ENCODE measurements around the gene OTOF.

OTOF gene

DNA sequence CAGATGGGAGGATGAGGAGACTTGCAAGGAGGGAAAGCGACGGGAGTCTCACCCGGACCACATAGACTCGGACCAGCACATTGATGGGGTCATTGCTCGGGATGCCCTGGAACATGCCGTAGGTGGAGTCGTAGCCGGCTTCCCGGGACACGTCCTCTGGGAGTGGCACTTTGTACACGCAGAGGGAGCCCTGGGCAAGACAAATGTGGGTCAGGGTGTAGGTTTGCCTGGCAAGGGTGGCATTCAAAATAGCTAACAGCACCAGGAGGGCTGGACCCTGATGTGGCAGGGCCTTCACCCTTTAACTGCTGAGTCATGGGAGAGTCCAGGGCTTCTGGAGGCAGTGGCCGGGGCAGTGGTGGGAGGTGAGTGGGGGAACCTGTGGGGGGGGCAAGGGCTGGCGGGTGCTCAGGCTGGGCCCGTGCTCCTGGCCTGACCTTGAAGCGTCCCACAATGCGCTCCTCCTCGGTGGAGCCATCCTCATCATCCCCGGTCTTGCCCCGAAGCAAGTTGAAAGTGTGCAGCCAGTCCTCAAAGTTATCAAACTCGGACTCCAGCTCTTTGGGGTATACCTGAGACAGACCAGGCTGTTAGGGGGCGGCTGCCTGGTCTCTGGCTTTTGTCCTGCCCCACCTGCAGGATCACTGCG is 11.1 kb downstream of the OTOF start:
- no peak for DNase-seq (ENCODE audit: low read depth in 2 of 3, low spot score in 1 of 3)

DNA sequence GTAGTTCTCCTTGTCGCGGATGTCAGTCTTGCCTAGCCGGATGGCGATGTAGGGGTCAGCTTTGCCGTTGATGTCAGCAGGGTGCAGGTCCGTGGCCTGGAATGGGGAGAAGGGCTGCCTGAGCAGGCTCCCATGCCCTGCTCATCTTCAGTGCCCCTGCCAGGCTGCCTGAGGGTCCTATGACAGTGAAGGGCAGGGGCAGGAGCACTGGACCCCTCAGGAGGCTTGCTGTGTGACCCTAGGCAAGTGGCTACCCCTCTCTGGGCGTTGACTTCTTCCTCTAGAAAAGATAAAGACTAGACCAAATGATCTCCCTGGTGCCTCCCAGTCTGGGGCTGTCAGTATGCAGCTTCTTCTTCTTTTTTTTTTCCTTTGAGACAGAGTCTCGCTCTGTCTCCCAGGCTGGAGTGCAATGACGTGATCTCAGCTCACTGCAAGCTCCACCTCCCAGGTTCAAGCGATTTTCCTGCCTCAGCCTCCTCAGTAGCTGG is 11.9 kb downstream of the OTOF start:
- no peak for DNase-seq (ENCODE audit: low read depth in 2 of 3, low spot score in 1 of 3)

DNA sequence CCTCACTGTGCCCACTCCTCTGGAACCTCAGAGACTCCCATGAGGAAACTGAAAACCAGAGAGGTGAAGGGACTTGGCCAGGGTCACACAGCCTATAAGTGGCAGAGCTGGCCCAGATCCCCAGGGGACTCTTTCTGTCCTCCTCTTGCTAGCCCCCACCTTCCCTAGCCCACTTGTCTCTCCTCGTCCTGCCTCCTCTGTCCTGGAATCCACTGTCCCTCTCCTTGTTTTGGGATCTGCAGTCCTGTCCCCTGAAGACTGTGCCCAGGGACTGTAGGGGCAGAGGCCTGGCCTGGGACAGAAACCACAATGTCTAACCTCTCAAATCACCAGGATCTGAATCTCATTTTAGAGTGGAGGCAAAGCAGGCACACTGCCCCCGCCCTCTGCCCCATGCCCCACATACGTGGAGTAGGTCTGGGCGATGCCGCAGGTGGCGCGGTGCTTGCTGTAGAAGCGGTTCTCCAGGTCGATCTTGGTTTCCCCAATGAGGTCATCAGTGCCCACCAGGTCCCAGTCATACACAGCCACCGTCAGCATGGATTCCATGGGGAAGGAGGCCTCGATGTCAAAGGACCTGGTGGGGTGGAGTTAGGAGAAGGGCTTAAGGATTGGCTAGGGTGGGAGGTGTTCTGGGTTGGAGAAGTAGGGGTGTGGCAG is 12.5 kb downstream of the OTOF start:
- DNase-seq (ENCODE audit: low read depth in 2 of 3, low spot score in 1 of 3), result no peak

DNA sequence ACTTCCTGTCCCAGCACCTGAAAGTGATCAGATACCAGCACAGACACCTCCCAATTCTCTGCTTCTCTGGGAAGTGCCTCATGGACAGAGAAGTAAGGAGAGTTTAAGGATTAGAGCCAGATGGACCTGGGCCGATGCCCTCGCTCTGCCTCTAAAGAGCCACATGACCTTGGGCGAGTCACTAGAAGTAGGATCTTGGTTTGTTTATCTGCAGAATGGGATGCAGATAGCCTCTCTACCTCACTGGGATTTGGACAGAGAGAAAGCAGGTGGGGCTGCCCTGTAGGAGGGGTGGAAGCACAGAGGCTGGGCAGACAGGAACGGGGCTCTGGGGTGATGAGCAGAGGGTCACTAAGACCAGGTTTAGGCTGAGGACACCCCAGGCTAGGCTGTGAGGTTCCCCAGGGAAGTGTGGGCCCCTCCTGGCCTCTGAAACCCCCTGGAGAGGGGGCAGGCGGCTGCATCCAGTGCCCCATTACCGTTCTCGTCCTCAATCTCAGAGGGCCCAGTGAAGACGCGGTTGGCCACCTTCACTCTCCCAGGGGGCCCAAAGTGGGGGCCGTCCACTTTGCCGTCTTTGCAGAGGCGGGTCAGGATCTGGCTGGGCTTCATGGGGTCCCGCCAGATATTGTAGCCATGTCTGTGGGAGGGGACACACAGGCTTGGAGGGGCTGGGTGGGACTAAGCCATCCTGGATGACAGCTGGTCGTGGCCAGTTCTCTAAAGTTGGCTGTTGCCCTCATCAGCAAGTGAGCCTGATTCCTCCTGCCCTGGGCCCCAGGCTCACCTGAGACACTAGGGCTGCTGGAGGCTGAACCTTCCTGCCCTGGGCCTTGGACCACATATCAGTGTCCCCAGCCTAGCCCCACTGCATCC is 13.3 kb downstream of the OTOF start:
- DNase-seq (ENCODE audit: low read depth in 2 of 3, low spot score in 1 of 3), result no peak

DNA sequence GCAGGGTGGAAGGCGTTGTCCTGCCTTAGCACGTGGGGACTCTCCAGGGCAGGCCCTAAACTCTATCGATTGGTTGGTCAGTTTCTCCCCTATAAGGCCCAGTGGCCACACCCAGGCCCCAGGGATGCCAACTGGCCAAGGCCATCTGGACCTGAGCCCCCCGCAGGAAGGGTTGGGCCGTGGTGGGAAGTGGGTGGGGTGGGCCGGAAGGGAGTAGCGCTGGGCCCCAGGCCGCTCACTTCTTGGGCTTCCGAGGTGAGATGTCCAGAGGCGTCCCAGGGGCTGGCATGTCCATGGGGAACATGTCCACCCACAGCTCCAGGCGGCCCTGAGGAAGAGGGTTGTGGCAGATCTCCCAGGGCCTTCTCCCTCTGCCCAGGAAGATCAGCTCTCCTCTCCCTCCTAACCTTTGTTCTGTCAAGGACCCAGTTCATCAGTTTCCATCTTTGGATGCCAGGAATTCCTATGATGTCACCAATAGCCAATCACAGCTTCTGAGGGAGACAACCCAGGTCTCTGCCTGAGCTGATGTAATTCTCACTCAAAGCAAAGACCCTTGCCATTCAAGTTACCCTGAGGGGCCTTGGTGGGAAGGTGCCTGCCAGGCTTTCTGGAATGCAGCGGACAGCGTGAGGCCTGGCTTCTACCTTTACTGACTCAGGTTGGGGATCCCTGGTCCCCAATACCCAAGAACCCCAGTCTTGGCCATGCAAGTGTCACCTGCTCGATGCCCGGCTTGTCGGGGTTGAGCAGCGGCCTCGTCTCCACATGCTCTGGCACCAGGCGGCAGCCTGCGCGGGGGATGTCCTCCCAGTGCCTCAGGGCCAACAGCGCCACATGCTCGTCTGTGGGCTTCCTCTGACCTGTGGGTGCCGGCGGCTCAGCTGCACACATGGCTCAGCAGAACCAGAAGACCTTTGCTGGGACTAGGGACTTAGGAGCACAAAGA is 14.4 kb downstream of the OTOF start:
- no peak for DNase-seq (ENCODE audit: low read depth in 2 of 3, low spot score in 1 of 3)

DNA sequence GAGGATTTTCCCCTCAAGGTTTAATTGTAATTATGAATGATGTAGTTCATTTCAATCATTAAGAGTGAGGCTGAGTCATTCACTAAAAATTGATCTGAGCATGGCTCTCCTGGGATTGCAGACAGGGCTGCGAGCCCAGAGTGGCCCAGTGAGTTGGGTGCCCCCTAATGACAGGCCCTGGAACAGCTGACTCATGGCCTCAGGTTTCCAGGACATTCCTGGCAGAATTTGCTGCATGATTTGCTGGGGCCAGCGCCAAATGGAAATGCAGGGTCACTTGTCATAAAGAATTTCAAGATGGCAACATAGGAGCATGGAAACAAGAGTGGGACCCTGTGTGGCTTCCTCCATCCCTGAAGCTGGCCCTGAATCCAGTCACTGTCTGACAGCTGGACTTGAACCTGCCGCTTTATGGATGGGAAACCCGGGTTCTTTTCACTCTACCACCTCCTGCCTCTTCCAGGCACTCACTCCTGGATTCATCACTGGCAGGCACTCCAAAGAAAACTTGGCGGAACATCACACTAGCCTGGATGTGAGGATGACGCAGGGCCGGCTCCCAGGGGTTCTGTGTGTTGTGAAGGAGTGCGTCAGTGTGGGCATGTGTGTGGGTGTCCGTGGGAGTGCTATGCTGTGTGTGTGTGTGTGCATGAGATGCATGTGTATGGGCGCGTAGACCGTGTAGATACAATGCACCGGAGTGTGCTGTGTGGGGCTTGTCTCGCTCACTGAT is 15.2 kb downstream of the OTOF start:
- DNase-seq (ENCODE audit: low read depth in 2 of 3, low spot score in 1 of 3), result no peak

DNA sequence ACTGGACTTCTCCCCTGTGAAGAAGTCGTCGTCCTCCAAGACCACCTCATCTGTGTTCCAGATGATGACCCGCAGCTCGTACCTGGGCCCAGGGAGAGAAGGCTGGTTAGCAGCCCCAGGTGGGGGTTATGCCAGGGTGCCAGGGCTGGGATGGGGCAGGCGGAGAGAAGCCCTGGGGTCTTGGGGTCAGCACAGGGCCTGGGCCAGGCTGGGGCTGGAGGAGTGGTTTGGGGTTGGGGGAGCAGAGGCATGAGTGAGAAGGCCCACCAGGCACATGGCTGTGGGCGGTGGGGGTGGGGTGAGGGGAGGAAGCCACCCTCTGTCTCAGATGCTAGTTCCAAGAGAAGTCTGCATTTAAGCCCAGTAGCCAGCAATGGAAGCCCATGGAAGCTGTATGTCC is 15.8 kb downstream of the OTOF start:
- DNase-seq (ENCODE audit: low read depth in 2 of 3, low spot score in 1 of 3), result no peak

DNA sequence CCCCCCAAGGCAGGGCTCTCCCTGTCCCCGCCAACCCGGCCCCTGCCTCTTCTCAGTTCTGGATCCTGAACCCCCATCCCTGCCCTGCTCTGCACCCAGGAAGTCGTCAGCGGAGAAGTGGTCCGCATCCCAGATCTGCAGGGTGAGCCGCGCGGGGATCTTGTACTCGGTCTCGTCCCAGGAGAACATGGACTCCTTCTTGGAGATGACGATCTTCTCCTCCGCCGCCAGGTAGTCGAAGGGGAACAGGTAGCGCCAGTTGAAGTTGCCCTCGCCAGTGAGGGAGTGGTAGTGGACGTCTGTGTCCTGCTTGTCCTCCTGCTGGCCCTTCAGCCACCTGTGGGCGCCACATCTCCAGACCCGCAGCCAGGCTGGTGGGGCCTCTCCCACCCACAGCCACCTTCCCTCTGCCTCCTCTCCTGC is 16.3 kb downstream of the OTOF start:
- DNase-seq (ENCODE audit: low read depth in 2 of 3, low spot score in 1 of 3), result no peak

DNA sequence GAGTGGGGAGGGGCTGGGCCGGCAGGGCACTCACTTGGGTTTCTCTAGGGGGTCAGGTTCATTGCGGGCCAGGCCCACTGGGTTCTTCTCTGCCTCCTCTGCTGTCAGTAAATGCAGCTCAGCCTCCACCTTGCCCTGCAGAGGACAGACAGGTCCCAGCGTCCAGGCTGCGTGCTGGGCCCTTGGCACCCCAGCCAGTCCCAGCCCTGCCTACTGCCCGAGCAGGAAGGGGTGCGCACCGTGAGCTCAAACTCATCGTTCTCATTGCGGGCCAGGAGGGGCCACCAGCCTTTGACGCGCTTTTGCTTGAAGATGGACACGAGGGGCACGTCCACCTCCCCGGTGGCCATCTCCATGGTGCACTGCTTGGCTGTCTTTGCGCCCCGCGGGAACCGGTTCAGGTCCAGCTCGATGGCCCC is 17.3 kb downstream of the OTOF start:
- DNase-seq (ENCODE audit: low read depth in 2 of 3, low spot score in 1 of 3), result no peak

DNA sequence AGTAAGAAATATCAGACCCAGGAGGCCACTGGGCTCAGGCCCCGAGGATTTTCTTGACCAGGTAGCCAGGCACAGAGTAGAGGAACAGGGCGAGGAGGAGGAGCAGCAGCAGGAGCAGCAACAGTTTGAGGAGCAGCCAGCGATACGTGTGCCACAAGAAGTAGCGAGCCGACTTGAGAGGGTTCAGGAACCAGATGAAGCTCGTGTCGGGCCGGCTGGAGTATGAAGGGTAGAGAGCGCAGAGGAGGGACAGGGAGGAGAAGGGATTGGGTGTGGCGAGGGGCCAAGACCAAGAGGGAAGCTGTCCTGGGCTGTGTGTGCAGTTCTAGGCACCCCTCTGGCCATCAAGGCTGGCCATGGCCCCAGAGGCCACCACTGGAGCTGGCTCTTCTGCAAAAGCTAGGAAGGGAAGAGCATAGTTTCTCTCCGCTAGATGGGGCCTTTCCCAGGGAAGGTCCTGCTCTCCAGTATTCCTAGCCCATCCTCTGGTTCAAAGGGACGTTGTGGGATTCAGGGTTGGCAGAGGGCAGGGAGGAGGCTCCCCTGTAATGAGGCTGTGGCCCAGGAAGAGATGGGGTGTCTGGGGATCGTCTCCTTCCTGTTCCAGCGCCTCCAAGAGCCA is 17.8 kb downstream of the OTOF start:
- no peak for DNase-seq (ENCODE audit: low read depth in 2 of 3, low spot score in 1 of 3)

DNA sequence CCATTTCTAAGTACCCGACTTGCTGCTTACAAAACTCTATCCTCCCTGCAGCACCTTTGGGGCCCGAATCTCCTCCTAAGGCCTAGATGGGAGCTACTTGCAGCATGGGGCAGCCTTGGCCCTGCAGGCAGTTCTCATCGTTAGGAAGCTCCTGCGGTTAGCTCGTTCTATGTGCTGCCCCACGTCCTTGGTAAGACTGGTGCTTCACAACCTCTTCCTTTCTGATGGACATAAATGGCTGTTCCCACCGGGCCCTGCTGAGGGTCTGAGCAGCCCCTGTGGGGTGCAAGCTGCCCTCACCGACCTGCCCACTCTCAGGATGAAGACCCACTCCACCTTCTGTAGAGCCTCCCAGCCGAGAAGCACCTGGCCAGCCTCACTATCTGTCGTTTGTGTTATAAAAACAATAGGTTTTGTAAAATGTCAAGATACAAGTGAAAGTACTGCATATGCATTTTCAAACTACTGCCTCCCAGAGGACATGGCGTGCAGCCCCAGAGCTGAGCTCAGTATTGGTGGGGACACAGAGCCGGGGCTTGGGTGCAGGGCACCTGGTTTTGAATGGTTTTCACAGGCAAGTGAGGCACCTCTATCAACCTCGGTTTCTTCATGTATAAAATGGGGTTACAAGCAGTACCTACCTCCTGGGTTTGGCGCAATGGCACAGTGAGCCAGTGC is 19.4 kb downstream of the OTOF start:
- DNase-seq (ENCODE audit: low read depth in 2 of 3, low spot score in 1 of 3), result no peak

DNA sequence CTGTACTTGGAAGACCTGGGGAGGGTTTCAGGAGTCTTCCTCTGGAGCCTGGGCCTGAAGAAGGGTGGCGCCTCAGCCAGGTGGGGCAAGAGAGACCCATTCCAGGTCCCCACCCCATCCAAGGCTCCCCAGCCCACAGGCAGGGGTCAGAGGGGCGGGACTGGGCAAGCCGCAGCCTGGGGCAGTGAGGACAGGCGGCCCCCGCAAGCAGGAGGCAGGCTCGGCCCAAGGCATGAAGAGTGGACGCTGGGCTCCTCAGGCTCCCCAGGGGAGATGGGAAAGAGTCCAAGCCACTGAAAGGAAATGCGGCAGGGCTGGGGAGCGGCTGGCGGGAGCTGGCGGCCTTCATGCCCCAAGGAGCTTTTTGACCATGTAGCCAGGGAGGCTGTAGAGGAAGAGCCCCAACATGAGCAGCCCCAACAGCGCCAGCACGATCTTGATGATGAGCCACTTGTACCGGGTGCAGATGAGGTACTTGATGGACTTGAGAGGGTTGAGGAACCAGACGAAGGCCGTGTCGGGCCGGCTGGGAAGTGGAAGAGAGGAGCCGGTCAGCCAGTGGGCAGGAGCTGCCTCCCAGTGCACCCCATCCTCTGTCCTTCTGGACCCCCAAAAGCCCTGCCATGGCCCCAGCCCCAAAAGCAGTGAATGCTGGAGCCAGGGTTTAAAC is 20.1 kb downstream of the OTOF start:
- DNase-seq (ENCODE audit: low read depth in 2 of 3, low spot score in 1 of 3), result no peak

DNA sequence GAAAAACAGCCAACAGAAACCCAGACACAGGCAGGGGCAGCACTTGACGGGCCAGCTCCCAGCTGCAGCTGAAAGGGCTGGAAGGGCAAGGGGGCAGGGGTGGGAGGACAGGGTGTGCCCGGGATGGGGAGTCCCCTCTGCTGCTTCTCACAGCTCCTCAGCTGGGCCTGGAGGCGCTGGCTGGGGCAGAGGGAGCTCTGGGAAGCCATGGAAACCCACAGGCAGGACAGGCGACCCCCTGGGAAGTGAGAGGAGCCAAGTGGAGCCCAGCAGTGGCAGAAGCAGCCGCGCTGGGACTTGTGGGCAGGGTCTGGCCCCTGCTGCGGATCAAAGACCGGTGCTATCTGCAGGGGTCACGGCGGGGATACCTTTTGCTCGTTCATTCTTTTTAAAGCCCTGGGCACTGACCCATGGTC is 20.7 kb downstream of the OTOF start:
- DNase-seq (ENCODE audit: low read depth in 2 of 3, low spot score in 1 of 3), result no peak

DNA sequence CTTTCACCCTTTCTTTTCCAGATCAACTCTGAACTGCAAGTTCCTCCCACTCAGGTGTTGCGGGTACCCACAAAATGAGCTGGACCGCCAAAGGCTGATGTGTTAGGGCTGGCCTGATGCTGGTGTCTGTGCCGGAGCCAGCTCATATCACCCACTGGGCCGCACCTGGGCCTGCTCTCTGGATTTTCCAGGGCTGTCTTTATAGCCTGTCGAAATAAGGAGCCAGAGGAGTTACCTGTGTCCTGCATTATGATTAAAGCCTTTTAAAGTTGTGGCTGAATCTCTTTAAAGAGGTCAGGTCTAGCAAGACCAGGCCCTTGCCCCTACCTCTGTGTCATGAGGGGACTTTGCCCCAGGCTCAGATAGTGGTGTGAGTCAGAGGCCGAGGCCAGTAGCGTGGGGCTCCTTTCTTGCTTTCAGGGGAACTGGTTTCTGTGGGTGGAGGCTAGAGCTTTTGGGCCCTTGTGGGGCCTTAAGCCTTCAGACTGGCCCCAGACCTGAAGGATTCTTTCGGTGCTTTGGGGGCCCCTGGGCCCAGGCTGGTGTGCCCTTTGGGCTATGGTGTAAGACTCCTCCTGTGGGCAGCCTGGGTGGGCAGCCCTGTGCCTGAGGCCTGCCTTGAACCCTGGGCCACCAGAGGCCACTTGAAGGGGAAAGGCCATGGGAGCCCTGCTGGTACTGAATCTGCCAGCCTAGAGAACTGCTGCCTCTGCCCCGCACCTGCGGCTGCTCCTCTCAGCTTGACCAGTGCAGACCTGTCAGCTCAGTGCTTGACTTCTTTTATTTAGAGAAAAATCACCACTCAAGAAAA is 21.3 kb downstream of the OTOF start:
- no peak for DNase-seq (ENCODE audit: low read depth in 2 of 3, low spot score in 1 of 3)

DNA sequence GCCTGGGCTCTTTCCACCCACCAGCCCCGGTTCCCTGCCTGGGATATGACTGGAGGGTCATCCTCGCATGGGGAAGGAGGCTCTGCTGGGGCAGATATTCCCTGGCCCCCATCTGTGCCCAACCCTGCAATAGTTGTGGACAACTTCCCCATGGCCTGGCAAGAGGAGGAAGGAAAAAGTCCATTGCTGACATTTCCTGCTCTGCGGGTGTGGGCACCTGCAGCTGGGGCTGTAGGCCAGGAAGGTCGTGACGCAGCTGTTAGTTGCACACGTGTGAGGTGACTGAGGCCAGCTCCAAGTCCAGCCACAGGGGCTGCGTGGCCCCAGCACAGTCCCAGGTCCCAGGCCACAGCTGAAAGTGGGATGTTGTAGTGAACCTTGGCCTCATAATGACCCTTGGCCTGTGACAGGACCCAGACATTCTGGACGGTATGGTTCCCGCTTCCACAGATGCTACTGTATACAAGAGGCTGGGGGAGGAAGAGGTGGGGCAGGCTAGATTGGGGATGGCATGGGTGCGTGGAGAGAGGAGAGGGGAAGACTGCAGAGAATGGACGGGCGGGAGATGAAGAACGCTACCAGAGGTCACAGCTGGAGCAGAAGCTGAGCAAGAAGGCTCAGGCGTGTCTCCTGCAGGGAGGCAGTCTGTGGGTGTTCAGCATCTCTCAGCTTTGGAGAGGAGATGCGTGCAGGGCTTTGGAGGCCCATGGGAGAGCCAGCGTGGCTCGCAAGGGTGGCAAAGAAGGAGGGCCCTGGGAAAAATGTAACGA is 22.1 kb downstream of the OTOF start:
- DNase-seq (ENCODE audit: low read depth in 2 of 3, low spot score in 1 of 3), result no peak

DNA sequence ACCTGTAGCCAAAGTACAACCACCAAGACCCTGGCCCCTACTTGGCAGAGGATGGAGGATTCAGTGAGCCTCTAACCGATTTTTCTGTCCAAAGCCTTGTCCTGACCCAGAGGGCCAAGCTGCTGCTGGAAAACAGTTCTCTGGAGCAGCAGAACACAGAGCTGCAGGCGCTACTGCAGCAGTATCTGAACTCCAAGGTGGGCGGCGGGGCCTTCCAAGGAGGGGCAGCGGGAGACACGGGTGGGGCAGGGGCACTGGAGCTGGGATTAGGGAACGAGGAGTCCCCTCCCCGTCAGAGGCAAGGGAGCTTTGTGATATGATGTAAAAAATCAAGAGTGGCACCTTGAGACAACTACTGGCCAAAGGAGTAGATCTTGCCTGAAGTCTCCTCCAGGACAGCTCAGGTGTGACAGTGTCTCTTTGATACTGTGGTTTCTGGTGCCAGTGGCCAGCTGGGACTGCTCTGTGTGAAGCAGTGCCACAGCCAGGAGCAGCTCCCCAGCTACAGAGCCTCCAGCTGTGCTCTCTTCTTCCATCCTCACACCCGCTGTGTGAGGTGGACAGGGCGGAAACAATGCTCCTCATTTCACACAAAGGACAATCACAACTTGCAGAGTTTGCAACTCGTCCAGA is 22.8 kb downstream of the OTOF start:
- no peak for DNase-seq (ENCODE audit: low read depth in 2 of 3, low spot score in 1 of 3)
